ENCODE data around the gene CBFA2T2.
"Not testable (repeated sequence)": the region's sequence is repeated elsewhere in the genome, so short reads cannot be mapped to it uniquely, and the experiment has no call there.

CBFA2T2 gene

GRCh38 chr20:33622705-33623365 is 132.9 kb downstream of the CBFA2T2 start:
- DNase-seq (ENCODE audit: low read depth in 2 of 2), result no peak

GRCh38 chr20:33624399-33624798 is 134.5 kb downstream of the CBFA2T2 start:
- no peak for DNase-seq (ENCODE audit: low read depth in 2 of 2)

DNA sequence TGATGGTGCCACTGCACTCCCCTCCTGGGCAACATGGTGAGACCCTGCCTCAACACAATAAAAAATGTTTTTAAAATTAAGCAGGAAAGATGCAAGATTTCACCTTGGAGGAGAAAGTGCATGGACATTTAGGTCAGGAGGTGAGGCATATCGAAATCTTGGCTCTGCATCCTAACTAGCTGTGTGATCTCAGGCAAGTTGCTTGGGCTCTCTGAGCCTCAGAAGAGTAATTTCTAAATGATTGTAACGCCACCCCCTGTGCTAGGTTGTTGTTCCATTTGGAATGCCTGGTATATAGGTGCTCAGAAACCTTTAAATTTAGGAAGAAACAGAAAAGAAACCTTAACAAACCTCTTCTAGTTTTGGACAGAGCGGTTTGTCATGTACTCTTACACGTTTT is 136.3 kb downstream of the CBFA2T2 start:
- DNase-seq (ENCODE audit: low read depth in 2 of 2), result no peak

DNA sequence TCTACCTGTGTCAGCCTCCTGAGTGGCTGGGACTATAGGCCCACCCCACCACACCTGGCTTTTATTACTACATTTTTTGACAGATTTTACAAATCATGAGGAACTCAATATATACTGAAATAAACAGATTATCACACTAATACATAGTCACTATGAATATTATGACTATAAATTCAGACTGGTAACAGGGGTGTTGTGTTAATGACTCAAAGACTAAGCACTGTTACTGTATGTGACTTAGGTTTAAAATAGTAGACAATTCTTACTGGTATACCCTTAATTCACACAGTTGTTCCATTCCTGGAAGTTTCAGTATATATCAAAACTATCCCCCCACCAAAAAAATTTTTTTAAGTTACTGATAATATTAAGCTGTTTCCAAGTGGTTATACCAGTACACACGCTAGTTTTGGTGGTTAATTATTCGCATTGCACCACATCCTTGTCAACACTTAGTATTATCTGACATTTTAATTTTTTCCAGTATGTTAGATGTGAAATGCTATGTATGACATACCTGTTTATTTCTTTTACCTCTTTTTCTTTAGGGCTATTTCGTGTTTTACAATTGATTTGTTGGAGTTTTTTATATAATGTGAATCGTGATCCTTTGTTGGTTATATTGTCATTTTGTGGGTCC is 137.8 kb downstream of the CBFA2T2 start:
- no peak for DNase-seq (ENCODE audit: low read depth in 2 of 2)

DNA sequence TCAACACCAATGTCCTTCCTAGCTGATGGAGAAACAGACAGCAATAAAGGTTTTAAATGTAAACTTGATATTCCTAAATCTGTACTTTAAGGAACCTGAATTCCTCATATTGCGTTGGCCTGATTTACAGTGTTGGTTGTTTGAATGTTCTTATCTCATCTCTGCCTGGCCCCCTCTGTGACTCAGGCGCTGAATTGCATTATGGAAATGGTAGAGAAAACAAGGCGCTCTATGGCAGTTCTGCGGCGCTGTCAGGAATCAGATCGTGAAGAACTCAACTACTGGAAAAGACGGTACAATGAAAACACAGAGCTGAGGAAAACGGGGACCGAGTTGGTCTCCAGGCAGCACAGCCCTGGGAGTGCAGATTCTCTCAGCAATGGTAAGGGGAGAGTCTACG is 139.6 kb downstream of the CBFA2T2 start:
- no peak for DNase-seq (ENCODE audit: low read depth in 2 of 2)

DNA sequence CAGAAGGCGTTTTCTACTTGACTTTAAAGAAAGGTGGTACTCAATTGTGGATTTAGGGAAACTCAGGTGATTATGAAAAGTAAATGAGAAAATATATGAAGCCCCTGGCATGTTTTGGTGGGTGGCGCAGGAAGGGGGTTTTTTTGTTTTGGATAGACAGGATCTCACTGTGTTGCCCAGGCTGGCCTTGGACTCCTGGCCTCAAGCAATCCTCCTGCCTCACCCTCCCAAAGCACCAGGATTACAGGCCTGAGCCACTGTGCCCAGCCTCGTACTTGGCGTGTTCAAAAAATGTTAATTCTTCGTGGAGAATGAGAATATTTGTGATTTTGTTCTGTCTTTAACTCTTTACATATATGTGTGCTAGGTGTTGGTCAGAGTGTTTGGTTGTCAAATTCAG is 140.1 kb downstream of the CBFA2T2 start:
- DNase-seq (ENCODE audit: low read depth in 2 of 2), result no peak

GRCh38 chr20:33630507-33630906 is 140.6 kb downstream of the CBFA2T2 start:
- DNase-seq (ENCODE audit: low read depth in 2 of 2), result no peak

DNA sequence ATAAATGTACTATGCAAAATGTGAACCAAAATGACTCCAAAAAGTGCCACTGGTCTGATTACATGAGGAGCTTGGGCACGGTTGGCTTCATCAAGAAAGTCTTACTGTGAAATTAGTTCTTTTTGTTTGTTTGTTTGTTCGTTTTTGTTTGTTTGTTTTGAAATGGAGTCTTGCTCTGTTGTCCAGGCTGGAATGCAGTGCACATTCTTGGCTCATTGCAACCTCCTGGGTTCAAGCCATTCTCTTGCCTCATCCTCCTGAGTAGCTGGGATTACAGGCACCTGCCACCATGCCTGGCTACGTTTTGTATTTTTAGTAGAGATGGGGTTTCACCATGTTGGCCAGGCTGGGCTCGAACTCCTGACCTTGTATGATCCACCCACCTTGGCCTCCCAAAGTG is 142.0 kb downstream of the CBFA2T2 start:
- DNase-seq (ENCODE audit: low read depth in 2 of 2), result not testable (repeated sequence)

- DNase-seq (ENCODE audit: low read depth in 2 of 2), result no peak
These were observed 145.4 kb downstream of the CBFA2T2 start for GRCh38 chr20:33635341-33635740.

DNA sequence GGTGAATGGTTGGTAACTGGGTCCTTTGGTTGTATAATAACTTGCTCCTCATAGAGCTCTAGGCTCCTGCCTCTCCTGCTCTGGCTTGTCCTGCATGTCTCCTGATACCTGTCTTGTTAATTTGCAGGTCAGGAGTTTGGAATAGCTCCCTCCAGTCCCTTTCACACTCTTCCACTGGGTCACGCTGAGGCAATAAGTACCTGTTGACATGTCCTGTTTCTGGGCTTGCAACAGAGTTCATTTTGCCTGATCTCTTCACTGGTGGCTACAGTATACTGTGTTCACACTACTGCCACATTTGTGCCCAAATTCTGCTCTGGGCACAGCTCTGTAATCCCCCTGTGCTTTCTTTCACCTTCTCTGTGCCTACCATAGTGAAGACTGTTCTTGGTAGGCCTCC is 146.9 kb downstream of the CBFA2T2 start:
- DNase-seq (ENCODE audit: low read depth in 2 of 2), result no peak

- no peak for DNase-seq (ENCODE audit: low read depth in 2 of 2)
These were observed 150.4 kb downstream of the CBFA2T2 start for GRCh38 chr20:33640287-33640686.

- DNase-seq (ENCODE audit: low read depth in 2 of 2), result no peak
These were observed 154.6 kb downstream of the CBFA2T2 start for GRCh38 chr20:33644313-33645071.

GRCh38 chr20:33645072-33645358 is 155.1 kb downstream of the CBFA2T2 start:
- DNase-seq (ENCODE audit: low read depth in 2 of 2), result no peak

- no peak for DNase-seq (ENCODE audit: low read depth in 2 of 2)
These were observed 155.5 kb downstream of the CBFA2T2 start for GRCh38 chr20:33645396-33645795.

- no peak for DNase-seq (ENCODE audit: low read depth in 2 of 2)
These were observed 156.3 kb downstream of the CBFA2T2 start for GRCh38 chr20:33646191-33646590.

- DNase-seq (ENCODE audit: low read depth in 2 of 2), result not testable (repeated sequence)
These were observed 157.2 kb downstream of the CBFA2T2 start for GRCh38 chr20:33646959-33647602.

- no peak for DNase-seq (ENCODE audit: low read depth in 2 of 2)
These were observed 157.9 kb downstream of the CBFA2T2 start for GRCh38 chr20:33647603-33648395.

DNA sequence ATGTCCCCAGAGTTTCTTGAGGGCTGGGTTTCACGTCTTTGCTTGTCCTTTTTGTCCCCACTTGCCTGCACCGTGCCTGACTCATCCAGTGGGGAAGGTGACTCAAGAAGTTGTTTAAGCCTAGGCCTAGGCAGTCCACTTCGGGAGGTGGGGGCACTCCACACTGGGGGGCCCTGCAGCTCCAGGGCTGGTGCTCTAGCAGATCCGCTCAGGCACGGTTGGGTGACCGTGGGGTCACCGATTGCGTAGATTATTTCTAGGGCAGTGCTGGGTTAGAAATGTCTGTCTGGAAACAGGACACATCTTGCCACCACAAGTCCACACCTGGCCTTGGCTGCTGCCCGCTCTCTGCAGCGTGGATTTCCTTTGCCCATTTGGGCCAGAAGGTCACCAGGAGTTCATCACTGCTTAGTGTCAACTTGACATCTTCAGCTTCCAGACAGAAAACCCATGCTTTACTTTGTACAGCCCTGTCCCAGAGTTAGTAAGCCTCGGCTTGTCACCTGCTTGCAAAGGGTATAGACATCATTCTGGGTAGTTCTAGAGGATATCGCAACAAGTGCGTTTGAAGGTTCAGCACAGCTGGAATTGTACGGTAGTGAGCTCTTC is 158.6 kb downstream of the CBFA2T2 start:
- DNase-seq (ENCODE audit: low read depth in 2 of 2), result no peak

DNA sequence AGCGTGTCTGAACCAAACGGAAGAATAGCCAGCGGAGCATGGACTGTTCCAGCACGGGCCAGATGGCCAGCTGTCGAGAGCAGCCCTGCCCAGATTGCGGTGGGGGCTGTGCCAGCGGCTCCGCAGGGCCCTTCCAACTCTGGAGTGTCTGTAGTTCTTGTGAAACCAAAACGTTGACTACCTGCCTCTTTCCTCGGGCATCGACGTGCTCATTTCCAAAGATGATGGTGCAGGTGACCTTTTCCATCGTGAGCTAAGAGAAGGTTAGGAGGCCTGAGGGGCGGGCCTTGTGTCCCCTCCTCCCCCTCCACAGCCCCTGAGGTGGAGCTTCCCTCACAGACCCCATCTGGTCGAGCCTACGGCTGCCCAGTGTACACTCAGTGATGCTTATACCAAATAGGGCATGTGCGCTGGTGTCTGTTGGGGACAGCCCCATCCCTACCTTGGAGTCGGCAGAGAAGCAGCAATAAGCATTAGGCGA is 159.3 kb downstream of the CBFA2T2 start:
- no peak for DNase-seq (ENCODE audit: low read depth in 2 of 2)

DNA sequence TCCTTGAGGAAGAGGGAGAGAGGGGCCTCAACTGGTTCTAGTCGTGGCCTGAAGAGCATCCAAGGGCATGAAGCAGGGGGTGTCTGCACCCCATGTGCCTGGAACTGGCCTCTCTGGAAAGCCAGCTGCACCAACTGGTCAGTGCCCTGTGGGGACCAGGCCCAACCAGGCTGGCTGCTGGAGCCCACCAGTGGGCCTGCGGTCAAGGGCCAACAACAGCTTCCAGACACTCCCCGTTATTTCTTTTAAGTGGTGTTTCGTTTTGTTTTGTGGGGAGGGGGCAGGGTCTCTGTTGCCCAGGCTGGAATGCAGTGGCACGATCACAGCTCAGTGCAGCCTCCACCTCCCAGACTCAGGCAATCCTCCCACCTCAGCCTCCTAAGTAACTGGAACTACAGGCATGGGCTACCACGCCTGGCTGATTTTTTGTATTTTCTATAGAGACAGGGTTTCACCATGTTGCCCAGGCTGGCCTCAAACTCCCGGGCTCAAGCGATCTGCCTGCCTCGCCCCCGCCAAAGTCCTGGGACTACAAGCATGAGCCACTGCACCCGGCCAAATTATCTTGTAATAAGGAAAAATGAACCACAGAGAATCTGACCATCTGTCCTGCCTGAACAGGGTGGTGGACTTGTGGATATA is 160.3 kb downstream of the CBFA2T2 start:
- DNase-seq (ENCODE audit: low read depth in 2 of 2), result no peak

Data from fibroblast of skin of left biceps (primary cell).